NCI-H1048 (cell line): ENCODE results near the gene PPT2.
"Not testable (repeated sequence)": the region's sequence is repeated elsewhere in the genome, so short reads cannot be mapped to it uniquely, and the experiment has no call there.

Source experiments
- DNase-seq: peaks from one replicate; lab custom pipeline; 2025; lab: John Stamatoyannopoulos, UW

PPT2 gene

GRCh38 chr6:32189742-32190053 lies 35.8 kb downstream of the PPT2 start:
- no peak for DNase-seq

- DNase-seq = no peak
These were observed 36.3 kb downstream of the PPT2 start, which contains the start of gene PBX2 for GRCh38 chr6:32190054-32190851. Gene PBX2, minus strand, starts transcription at chr6:32190202. Its CDS starts 287 bp downstream, at chr6:32189915.

GRCh38 chr6:32190911-32191677 lies 37.2 kb downstream of the PPT2 start:
- no peak for DNase-seq

- DNase-seq = no peak
These were observed 38.0 kb downstream of the PPT2 start for GRCh38 chr6:32191696-32192607.

DNA sequence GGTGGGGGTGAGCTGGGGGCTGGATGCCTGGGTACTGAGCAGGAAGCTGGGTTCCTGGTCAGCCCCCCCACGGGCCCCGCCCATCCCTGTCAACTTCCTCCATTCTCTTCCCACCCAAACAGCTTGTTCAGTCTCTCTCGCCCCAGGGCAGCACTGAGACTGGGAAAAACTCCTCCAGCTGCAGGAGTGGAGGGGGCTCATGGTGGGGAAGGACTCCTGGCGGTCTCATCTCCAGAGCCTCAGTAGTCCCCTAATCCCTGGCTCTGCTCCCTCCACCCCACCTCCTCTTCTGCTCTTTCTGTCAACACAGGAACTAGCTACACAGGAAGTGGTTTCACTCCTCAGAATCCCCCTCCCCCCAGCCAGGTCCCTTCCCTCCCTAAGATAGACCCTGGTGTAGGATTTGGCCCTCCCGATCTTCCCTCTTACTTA lies 38.7 kb downstream of the PPT2 start, which contains the start of gene GPSM3:
Gene GPSM3, minus strand, starts transcription at position 36 of the 432 bp plus-strand sequence. CDS start 130 bp downstream, outside the sequence.
- no peak for DNase-seq

DNA sequence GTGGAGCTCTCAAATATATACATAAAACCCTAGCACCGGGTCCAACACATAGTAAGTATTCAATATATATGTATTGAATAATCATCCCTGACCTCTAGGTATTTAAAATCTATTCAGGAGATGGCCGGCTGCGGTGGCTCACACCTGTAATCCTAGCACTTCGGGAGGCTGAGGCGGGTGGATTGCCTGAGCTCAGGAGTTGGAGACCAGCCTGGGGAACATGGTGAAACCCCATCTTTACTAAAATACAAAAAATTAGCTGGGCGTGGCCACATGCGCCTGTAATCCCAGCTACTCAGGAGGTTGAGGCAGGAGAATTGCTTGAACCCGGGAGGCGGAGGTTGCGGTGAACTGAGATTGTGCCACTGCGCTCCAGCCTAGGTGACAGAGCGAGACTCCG lies 39.2 kb downstream of the PPT2 start:
- DNase-seq = not testable (repeated sequence)

DNA sequence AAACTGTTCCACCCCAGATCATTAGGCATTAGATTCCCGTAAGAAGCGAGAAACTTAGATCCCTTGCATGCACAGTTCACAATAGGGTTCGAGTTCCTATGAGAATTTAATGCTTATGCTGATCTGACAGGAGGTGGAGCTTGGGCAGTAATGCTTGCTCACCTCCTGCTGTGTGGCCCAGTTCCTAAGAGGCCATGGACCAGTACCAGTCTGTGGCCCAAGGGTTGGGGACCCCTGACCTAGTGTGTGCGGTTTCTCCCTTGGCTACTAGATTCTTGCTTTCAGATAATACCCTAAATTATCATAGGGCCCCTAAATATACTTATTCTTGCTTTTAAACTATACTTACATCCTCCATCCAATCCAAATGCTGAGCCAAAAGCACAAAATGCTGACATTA lies 40.4 kb downstream of the PPT2 start:
- DNase-seq = no peak

DNA sequence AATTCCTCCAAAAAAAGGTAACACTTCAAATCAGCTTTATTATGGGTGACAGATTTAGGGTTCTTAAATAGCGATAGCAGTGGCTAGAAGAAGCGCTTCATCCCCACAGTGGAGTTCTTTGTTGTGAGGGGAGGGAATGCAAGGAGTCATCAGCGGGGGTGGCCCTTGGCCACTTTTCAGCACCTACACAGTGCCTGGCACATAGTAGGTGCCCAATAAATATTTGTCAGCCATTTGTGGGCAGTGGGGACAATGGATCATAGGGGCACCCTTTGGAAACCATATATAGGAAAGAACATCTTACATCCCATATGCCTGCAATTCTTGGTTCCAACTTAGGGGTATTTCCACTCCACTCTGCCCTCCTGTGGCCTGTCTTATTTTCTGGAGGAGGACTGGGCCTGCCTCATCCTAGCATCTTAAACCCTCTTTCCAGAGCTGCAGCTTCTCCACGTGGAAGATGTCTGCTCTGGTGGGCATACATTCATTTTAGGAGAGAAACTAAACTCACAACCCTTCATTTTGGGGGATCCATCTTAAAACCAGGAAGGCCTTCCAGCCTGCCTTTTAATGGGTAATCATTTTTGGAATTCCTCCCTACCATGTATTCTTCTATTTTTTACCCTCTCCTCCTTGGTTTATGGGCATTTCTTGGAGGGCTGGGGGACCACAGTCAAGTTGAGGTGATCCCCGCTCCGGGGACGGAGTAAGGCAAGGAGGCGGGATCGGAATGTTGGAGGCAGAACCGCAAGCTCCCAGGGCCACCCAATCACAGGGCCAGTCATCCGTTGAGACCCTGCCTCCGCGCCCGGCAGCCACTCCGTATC lies 41.1 kb downstream of the PPT2 start:
- no peak for DNase-seq

GRCh38 chr6:32195652-32195901 lies 41.6 kb downstream of the PPT2 start:
- DNase-seq = peak; percentile 100

- DNase-seq = peak; percentile 74
These were observed 42.2 kb downstream of the PPT2 start for GRCh38 chr6:32195902-32196681.

DNA sequence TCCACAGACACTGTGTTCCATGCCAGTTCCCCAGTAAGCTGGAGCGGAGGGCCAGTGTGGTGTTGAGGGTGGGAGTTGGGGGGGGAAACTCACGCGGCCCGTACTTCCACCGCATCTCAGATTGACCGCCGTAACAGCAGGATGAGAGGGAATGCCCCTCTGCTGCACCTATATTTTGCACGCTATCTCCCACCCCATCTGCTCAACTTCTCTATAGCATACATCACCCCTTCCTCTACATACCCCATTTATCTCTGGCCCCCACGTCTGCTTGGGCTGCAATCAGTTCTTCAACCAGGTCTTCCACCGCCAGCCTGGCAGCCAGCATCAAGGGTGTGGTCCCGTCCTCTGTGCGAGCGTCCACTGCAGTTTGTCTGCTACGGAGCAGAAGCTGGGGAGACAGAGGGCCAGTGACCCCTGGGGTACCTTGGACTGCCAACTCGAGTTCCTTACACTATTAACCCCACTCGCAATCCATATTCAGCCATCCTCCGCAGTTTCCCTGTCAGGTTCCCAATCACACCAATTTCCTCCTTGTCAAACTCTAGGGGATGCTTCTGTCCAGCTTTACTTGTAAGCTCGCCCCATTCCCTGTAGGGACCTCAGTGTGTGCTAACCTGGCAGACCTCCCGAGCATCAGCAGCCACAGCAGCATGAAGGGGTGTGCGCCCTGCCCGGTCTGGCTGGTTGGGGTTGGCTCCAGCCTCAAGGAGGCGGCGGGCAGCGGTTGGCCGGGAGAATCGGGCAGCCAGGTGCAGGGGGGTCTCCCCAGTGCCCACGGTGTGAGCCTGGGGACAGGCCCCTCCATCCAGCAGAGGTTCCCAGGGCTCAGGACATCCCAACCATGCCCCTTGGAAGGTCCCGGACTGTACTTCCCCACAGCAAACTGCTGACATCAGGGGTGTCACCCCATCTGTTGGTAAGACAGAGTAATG lies 43.0 kb downstream of the PPT2 start:
- no peak for DNase-seq

- no peak for DNase-seq
These were observed 44.4 kb downstream of the PPT2 start for GRCh38 chr6:32198345-32198696.

DNA sequence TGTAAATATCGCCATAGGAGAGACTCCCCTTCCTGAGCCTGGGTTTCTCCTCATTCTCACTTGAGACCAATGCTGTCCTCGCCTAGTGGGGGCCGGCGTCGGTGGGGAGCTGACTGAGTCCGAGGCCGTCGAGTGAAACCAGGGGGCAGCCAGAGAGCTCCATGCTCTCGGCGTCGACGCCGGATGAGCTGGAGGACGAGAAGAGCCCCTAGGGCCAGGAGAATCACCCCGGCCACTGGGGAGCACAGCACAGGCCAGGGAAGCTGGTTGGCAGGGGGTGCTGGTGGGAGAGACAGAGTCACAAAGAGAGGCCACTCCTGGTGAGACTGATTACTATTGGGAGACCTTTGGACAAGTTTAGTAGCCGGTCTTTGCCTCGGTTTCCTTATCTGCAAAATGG lies 44.9 kb downstream of the PPT2 start:
- no peak for DNase-seq

DNA sequence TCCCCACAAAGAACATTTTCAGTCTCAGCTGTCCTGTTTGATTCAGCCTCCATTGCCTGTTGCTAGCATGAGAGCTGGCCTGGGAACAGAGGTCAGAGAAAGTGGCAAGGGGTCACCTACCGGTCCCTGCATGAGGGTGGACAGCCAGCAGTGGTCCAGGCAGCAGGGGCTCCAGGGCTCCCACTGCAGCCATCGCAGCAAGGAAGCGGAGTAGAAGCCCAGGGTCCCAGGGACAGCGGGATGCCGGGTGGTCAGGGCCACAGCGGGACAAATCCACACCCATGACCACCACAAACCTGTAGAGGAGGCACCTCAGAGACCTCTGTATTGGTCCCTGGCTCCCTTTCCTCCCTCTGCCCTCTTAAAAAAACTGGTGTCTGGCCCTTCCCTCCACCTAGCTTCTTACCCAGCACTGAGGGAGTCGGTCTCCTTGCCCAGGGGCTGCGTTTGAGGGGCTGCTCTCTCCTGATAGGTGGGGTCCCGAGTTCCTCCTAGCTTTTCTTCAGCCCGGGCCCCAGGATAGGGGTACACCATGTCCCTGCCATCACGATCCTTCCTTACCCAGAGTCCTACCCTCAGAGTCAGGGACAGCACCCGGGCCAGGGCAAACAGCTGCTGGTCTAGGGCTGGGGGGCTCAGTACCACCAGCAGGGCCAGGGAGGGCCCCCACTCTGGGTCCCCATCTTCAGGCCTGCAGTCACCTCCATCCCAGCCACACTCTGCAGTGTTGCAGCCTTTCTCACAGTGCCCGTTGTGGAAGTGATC lies 47.0 kb downstream of the PPT2 start:
- DNase-seq = no peak

- DNase-seq = no peak
These were observed 48.2 kb downstream of the PPT2 start for GRCh38 chr6:32202186-32202585.

DNA sequence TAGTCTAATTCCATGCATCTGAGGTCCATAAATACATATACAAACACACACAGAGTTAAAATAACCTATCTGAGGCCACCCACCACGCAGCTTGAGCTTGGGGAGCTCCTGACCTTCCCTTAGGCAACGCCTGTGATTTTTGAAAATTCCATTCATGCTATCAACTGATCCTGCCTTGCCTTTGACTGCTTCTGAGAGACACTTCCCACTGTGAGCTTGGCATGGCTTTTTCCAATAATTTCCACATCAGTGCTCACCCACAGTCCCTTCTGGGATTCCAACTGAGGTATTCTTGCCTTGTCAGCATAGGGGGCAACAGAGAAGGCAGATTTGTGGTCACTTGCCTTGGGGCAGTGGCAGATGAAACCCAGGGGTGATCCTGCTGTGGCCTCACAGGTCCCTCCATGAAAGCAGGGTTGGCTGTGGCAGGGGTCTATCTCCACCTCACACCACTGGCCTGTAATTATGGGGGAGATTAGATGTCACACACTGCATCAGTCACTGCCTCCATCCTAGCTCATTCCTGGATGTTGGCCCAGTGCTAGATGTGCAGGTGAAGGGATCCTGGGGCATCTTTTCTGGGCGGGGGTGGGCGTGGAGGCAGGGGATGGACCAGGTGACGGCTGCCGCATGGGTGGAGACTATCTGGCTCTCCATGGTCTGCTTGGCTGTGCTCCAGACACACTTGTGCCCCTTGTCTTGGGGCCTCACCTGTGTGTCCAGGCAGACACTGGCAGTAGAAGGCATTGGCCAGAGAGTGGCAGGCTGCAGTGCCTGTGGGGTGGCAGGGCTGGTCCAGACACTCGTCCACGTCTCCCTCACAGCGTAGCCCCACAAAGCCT lies 49.7 kb downstream of the PPT2 start:
- DNase-seq = no peak

DNA sequence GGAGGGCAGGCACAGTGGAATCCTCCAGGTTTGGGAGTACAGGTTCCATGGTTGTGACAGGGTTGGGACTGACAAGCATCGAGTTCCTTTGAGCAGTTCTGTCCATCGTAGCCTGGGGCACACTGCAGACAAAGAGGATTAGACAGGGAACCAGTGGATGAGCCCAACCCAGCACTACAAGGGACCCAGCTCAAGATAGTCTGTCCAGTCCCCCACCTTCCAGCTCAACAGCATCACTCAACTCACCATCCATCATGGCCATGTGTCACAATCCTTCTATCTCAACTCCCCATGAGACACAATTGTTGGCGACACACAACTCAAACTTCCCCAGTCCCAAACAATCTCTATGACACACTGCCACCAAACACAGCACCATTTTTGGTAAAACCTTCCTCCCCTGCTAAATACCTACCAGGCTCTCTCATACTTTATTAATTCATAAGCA lies 50.4 kb downstream of the PPT2 start:
- DNase-seq = no peak

GRCh38 chr6:32208996-32209395 lies 55.1 kb downstream of the PPT2 start:
- DNase-seq = no peak
